Hepatocyte (in vitro differentiated cells): Measurements from ENCODE around the gene ZNF484. TPM values are rescaled to one million over a fixed set of nuclear protein-coding genes. Genes with fewer than 3 reads are reported as not detected.
"Not testable (repeated sequence)": the region's sequence is repeated elsewhere in the genome, so short reads cannot be mapped to it uniquely, and the experiment has no call there.

Experiments
- DNase-seq: peaks from one replicate; pipeline ENCODE4 v3.0.0-alpha.2; 2016; ENCODE audit warnings: low spot score
- H2AFZ ChIP-seq: fragments of 200-600 bp; sonication (generic); 2 replicates; pipeline ENCODE4 v1.6.0; 2016; ENCODE audit warnings: antibody characterized with exemption, mild to moderate bottlenecking
- H3K27ac ChIP-seq: fragments of 200-600 bp; sonication (generic); 2 replicates; pipeline ENCODE4 v1.5.1; 2016; ENCODE audit warnings: mild to moderate bottlenecking
- H3K27me3 ChIP-seq: fragments of 200-600 bp; sonication (generic); 2 replicates; pipeline ENCODE4 v1.6.1; 2016
- H3K36me3 ChIP-seq: fragments of 200-600 bp; sonication (generic); replicated peaks from 2 replicates; pipeline ENCODE4 v1.5.1; 2016; ENCODE audit warnings: low read depth; ENCODE audit not compliant: insufficient read depth
- H3K4me1 ChIP-seq: fragments of 200-600 bp; sonication (generic); 2 replicates; pipeline ENCODE4 v1.5.1; 2016; ENCODE audit warnings: mild to moderate bottlenecking, moderate library complexity; ENCODE audit not compliant: insufficient read depth
- H3K4me2 ChIP-seq: fragments of 200-600 bp; sonication (generic); 2 replicates; pipeline ENCODE4 v1.6.0; 2016
- H3K4me3 ChIP-seq: fragments of 200-600 bp; sonication (generic); 2 replicates; pipeline ENCODE4 v1.5.1; 2016; ENCODE audit warnings: mild to moderate bottlenecking
- H3K79me2 ChIP-seq: fragments of 200-600 bp; sonication (generic); 2 replicates; pipeline ENCODE4 v1.6.0; 2017; ENCODE audit warnings: mild to moderate bottlenecking
- H3K9me2 ChIP-seq: fragments of 200-600 bp; sonication (generic); replicated peaks from 2 replicates; pipeline ENCODE4 v1.6.0; 2017; ENCODE audit warnings: mild to moderate bottlenecking; ENCODE audit not compliant: insufficient read depth
- H3K9me3 ChIP-seq: fragments of 200-600 bp; sonication (generic); 2 replicates; pipeline ENCODE4 v1.5.1; 2016; ENCODE audit warnings: low read depth, mild to moderate bottlenecking
- H4K20me1 ChIP-seq: fragments of 200-600 bp; sonication (generic); 2 replicates; pipeline ENCODE4 v1.6.0; 2016; ENCODE audit warnings: mild to moderate bottlenecking; ENCODE audit not compliant: insufficient read depth, poor library complexity, severe bottlenecking
- EZH2 ChIP-seq: fragments of 200-600 bp; sonication (generic); IDR thresholded peaks from 2 replicates; pipeline ENCODE4 v1.6.1; 2016; ENCODE audit warnings: antibody characterized with exemption, mild to moderate bottlenecking, borderline replicate concordance
- EZH2phosphoT487 ChIP-seq: fragments of 200-600 bp; sonication (generic); IDR thresholded peaks from one replicate; pipeline ENCODE4 v1.6.1; 2018; ENCODE audit warnings: antibody characterized with exemption, mild to moderate bottlenecking, low read depth, moderate library complexity; ENCODE audit not compliant: unreplicated experiment, severe bottlenecking
- WGBS: methylation state at CpG from one replicate; pipeline ENCODE4 v1.1.6; 2016; ENCODE audit warnings: low lambda C conversion rate; ENCODE audit errors: missing lambda C conversion rate; 5-methylcytosine and 5-hydroxymethylcytosine counted together
- polyA plus RNA-seq: library from polyadenylated mRNA; unstranded; fragments of >200 nt; fragmentation: Nextera tagmentation; extraction: Ambion mirVana; gene quantifications from 2 replicates; pipeline ENCODE4 v1.2.1, GENCODE V29; 2016
- total RNA-seq: library from RNA; depleted of rRNA; stranded (reverse); fragments of >200 nt; gene quantifications from 2 replicates; pipeline ENCODE4 v1.2.3, GENCODE V29; 2014
- TF ChIP-seq, protein P1 (sequence below): fragments of 200-600 bp; sonication (generic); IDR thresholded peaks from 2 replicates; pipeline ENCODE4 v1.5.1; 2016; ENCODE audit warnings: antibody characterized with exemption, mild to moderate bottlenecking; ENCODE audit not compliant: poor library complexity

Gene ZNF484
- total and polyA plus RNA-seq, 2 experiments from 2014 or later = 1.6 to 10.3 TPM

DNA sequence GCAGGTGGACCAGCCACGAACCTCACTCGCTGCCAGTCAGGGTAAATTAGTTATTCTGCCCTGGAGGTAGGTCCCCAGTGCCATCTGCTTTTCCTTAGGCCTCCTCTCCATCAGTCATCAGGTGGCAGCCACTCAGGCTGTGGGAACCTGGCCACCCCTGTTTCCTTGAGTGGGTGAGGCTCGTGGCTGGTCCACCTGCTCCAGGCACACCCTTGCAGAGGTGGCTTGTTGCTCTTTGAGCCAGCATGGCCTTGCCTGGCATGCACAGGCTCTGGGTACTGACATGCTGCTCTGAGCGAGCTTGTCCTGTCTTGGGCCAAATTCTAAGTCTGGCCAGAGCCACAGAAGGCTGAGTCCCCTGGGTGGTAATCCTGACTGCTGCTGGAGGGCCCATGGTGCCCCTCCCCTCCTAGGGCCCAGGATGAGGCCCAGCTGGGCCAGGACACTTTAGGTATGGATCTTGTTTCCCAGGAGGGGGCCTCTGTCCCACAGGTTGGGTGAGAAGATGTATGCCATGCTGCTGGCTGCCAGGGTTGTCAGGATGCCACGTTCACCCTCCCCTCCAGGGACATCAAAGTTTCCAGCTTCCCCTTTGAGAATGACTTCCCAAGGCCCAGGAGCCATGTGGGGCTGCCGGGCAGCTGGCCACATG is 17.0 kb upstream of the ZNF484 start:
- H3K9me3 ChIP-seq = no peaks in the 10 kb centered on the region
- DNase-seq = no peak
- no peak for TF ChIP-seq EZH2
- TF ChIP-seq, protein P1, sequence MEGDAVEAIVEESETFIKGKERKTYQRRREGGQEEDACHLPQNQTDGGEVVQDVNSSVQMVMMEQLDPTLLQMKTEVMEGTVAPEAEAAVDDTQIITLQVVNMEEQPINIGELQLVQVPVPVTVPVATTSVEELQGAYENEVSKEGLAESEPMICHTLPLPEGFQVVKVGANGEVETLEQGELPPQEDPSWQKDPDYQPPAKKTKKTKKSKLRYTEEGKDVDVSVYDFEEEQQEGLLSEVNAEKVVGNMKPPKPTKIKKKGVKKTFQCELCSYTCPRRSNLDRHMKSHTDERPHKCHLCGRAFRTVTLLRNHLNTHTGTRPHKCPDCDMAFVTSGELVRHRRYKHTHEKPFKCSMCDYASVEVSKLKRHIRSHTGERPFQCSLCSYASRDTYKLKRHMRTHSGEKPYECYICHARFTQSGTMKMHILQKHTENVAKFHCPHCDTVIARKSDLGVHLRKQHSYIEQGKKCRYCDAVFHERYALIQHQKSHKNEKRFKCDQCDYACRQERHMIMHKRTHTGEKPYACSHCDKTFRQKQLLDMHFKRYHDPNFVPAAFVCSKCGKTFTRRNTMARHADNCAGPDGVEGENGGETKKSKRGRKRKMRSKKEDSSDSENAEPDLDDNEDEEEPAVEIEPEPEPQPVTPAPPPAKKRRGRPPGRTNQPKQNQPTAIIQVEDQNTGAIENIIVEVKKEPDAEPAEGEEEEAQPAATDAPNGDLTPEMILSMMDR = no peak
- TF ChIP-seq EZH2phosphoT487 = no peak
- H3K79me2 ChIP-seq = no peaks in the 10 kb centered on the region
- H3K4me3 ChIP-seq = no peak overlapping the region
- H3K27me3 ChIP-seq = no peaks in the 10 kb centered on the region
- no peak overlapping the region for H2AFZ ChIP-seq
- no peaks in the 10 kb centered on the region for H3K9me2 ChIP-seq
- no peak overlapping the region for H3K27ac ChIP-seq
- 94% methylated on average over 6 of the region's 6 CpGs for WGBS
- H3K36me3 ChIP-seq = no peaks in the 10 kb centered on the region
- H3K4me1 ChIP-seq = peaks cover 3% of the 10 kb centered on the region
- H4K20me1 ChIP-seq = no peaks in the 10 kb centered on the region
- H3K4me2 ChIP-seq = no peak overlapping the region

GRCh38 chr9:92893916-92894610 is 16.2 kb upstream of the ZNF484 start:
- H3K79me2 ChIP-seq, H3K36me3 ChIP-seq, H3K27me3 ChIP-seq, H3K4me1 ChIP-seq, H3K4me2 ChIP-seq, H3K4me3 ChIP-seq, H4K20me1 ChIP-seq, H2AFZ ChIP-seq, DNase-seq, H3K27ac ChIP-seq, H3K9me3 ChIP-seq, H3K9me2 ChIP-seq: not testable (repeated sequence)
- WGBS = 89% methylated on average over 6 of the region's 6 CpGs

- H3K27me3 ChIP-seq, DNase-seq, H3K4me1 ChIP-seq, H4K20me1 ChIP-seq, H3K9me3 ChIP-seq, H3K9me2 ChIP-seq, H3K4me3 ChIP-seq, H3K79me2 ChIP-seq, H3K4me2 ChIP-seq, H3K36me3 ChIP-seq, H2AFZ ChIP-seq: not testable (repeated sequence)
- 71% methylated on average over 4 of the region's 4 CpGs for WGBS
- peak overlapping the region; percentile 18 for H3K27ac ChIP-seq
These were observed 14.4 kb upstream of the ZNF484 start for GRCh38 chr9:92892276-92892675.

DNA sequence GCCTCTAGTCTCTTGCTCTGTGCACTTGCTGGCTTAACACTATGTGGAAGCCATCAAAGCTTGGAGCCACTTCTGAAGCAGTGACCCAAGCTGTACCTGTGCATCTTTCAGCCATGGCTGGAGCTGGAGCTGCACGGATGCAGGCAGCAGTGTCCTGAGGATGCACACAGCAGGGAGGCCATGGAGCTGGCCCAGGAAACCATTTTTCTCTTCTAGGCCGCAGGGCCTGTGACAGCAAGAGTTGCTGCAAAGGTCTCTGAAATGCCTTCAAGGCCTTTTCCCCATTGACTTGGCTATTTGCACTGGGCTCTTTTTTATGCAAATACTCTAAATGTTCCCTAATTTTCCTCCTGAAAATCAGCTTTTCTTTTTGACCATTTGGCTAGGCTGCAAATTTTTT is 12.9 kb upstream of the ZNF484 start:
- Histone ChIP-seq H3K4me3 (no peak overlapping the region), H2AFZ (no peak overlapping the region), H4K20me1 (no peaks in the 10 kb centered on the region), H3K4me2 (no peak overlapping the region), H3K4me1 (peaks cover 3% of the 10 kb centered on the region), H3K27ac (no peak overlapping the region), H3K9me3 (no peaks in the 10 kb centered on the region), H3K79me2 (no peaks in the 10 kb centered on the region), H3K9me2 (no peaks in the 10 kb centered on the region), H3K27me3 (no peaks in the 10 kb centered on the region), H3K36me3 (no peaks in the 10 kb centered on the region)
- TF ChIP-seq EZH2 (no peak), EZH2phosphoT487 (no peak)
- TF ChIP-seq, protein P1 = no peak
- DNase-seq = no peak
- 84% methylated on average over 2 of the region's 2 CpGs for WGBS
